Fibroblast of lung (primary cell): ENCODE data around the gene GAB1. TPM values are rescaled to one million over a fixed set of nuclear protein-coding genes. Genes with fewer than 3 reads are reported as not detected.

Experiments used
- DNase-seq, 2 donors: peaks; one replicate each; pipeline versions ENCODE4 v3.0.0 to v3.0.0-alpha.2; 2010; ENCODE audit warnings: low read depth in 2 of 2
- H2AFZ ChIP-seq: 2 replicates; pipeline ENCODE4 v1.5.1; 2012; ENCODE audit warnings: low read length, control low read depth, inconsistent platforms
- H3K27ac ChIP-seq: 2 replicates; pipeline ENCODE4 v1.5.1; 2011; ENCODE audit warnings: low read length, control low read depth; ENCODE audit not compliant: insufficient read depth
- H3K27me3 ChIP-seq: 2 replicates; pipeline ENCODE4 v1.5.1; 2011; ENCODE audit warnings: mild to moderate bottlenecking, low read length; ENCODE audit not compliant: control insufficient read depth, insufficient read depth
- H3K36me3 ChIP-seq: 2 replicates; pipeline ENCODE4 v1.5.1; 2011; ENCODE audit warnings: low read length; ENCODE audit not compliant: control insufficient read depth, insufficient read depth
- H3K4me1 ChIP-seq: 2 replicates; pipeline ENCODE4 v1.5.1; 2011; ENCODE audit warnings: low read length; ENCODE audit not compliant: control insufficient read depth, insufficient read depth; ENCODE audit errors: extremely low read depth
- H3K4me2 ChIP-seq: 2 replicates; pipeline ENCODE4 v1.5.1; 2011; ENCODE audit warnings: low read length, control low read depth; ENCODE audit not compliant: insufficient read depth; ENCODE audit errors: extremely low read depth
- H3K4me3 ChIP-seq, 4 experiments: fragments of 200-600 bp in 1 of 4; sonication (generic) in 1 of 4; replicated peaks in 1 of 4; 2 replicates each; pipeline ENCODE4 v1.5.1; 2011 to 2016; ENCODE audit warnings: low read length in 4 of 4, low read depth in 3 of 4, mild to moderate bottlenecking in 3 of 4, control low read depth in 2 of 4, inconsistent platforms in 1 of 4, mixed read lengths in 1 of 4; ENCODE audit not compliant: insufficient read depth in 1 of 4; ENCODE audit errors: control extremely low read depth in 1 of 4
- H3K79me2 ChIP-seq: 2 replicates; pipeline ENCODE4 v1.5.1; 2012; ENCODE audit warnings: mild to moderate bottlenecking, low read length, inconsistent platforms; ENCODE audit not compliant: control insufficient read depth, insufficient read depth
- H3K9ac ChIP-seq: 2 replicates; pipeline ENCODE4 v1.5.1; 2011; ENCODE audit warnings: mild to moderate bottlenecking, low read length, control low read depth; ENCODE audit not compliant: insufficient read depth
- H3K9me3 ChIP-seq: 2 replicates; pipeline ENCODE4 v1.5.1; 2012; ENCODE audit warnings: low read depth, low read length; ENCODE audit not compliant: control insufficient read depth, insufficient read depth
- H4K20me1 ChIP-seq: 2 replicates; pipeline ENCODE4 v1.5.1; 2011; ENCODE audit warnings: low read length; ENCODE audit not compliant: control insufficient read depth, insufficient read depth; ENCODE audit errors: extremely low read depth
- EZH2 ChIP-seq: IDR thresholded peaks from 2 replicates; pipeline ENCODE4 v1.5.1; 2012; ENCODE audit warnings: low read length, control low read depth, mild to moderate bottlenecking; ENCODE audit errors: missing control alignments
- polyA minus RNA-seq: library from RNA; depleted of rRNA, polyadenylated mRNA; stranded (reverse); fragments of >200 nt; gene quantifications from 2 replicates; pipeline ENCODE4 v1.2.3, GENCODE V29; 2011; ENCODE audit warnings: low replicate concordance
- polyA plus RNA-seq, 2 donors: library from polyadenylated mRNA; depleted of rRNA in 1 of 2; stranded (reverse) in 1 of 2; unstranded in 1 of 2; fragments of >200 nt; gene quantifications; 2 replicates each; pipeline ENCODE4 v1.2.1, GENCODE V29; 2011 to 2012; ENCODE audit warnings: missing spikeins in 1 of 2
- total RNA-seq: library from RNA; depleted of rRNA; stranded (reverse); fragments of >200 nt; gene quantifications from 2 replicates; pipeline ENCODE4 v1.2.1, GENCODE V29; 2014
- TF ChIP-seq, protein P1 (sequence below), 2 donors: IDR thresholded peaks in 1 of 2; conservative IDR thresholded peaks in 1 of 2; 1 replicate in 1 of 2; 2 replicates in 1 of 2; pipeline ENCODE4 v1.5.1; 2011 to 2012; ENCODE audit warnings: low read length in 2 of 2, control low read depth in 1 of 2, inconsistent platforms in 1 of 2, low read depth in 1 of 2, mild to moderate bottlenecking in 1 of 2

The GAB1 gene
- total RNA-seq (8.5 and 10.6 TPM in 2 replicates), polyA plus RNA-seq (13.7 and 18.0 TPM in 2 replicates), polyA minus RNA-seq (4.3 and 10.0 TPM in 2 replicates)
- polyA plus RNA-seq (2012) = 8.5 and 13.5 TPM in 2 replicates

DNA sequence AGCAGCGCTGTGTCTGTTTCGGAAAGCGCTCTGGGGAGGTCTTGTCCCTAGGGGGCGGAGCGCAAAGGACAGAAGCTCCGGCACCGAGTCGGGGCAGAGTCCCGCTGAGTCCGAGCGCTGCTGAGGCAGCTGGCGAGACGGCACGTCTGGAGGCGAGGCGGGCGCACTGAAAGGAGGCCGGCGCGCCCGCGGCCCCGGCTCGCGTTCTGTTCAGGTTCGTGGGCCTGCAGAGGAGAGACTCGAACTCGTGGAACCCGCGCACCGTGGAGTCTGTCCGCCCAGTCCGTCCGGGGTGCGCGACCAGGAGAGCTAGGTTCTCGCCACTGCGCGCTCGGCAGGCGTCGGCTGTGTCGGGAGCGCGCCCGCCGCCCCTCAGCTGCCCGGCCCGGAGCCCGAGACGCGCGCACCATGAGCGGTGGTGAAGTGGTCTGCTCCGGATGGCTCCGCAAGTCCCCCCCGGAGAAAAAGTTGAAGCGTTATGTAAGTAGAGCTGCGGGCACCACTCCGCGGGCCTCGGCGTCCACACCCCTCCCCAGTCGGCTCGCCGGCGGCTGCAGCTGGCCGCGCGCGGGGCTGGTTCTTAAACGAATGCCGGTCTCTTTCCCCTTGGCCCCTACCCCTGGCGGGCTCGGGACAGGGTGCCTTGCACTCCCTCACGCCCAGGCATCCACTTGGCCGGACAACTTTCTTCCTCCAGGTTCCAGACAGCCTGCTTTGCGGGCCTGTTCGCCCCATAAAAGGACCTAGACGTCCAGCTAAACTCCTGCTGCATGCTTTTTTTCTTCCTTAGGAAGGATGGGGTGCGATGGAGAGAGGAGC is at the start of gene GAB1:
GAB1 (plus strand) TSS at position 96 of the 819 bp plus-strand sequence; CDS start at position 409, 313 bp downstream.
- H3K4me3 ChIP-seq = peak within 1 kb of the TSS; percentile 49 to 93 (median 87)
- peaks cover 26% of the 10 kb centered on the region for H3K79me2 ChIP-seq
- H3K4me2 ChIP-seq = peak within 1 kb of the TSS; percentile 92
- H3K27ac ChIP-seq = peak within 1 kb of the TSS; percentile 72
- H3K9me3 ChIP-seq = no peaks in the 10 kb centered on the region
- no peaks in the 10 kb centered on the region for H3K27me3 ChIP-seq
- H3K4me1 ChIP-seq = peaks cover 2% of the 10 kb centered on the region
- H3K36me3 ChIP-seq = no peaks in the 10 kb centered on the region
- peak within 1 kb of the TSS; percentile 70 for H2AFZ ChIP-seq
- TF ChIP-seq, protein P1, sequence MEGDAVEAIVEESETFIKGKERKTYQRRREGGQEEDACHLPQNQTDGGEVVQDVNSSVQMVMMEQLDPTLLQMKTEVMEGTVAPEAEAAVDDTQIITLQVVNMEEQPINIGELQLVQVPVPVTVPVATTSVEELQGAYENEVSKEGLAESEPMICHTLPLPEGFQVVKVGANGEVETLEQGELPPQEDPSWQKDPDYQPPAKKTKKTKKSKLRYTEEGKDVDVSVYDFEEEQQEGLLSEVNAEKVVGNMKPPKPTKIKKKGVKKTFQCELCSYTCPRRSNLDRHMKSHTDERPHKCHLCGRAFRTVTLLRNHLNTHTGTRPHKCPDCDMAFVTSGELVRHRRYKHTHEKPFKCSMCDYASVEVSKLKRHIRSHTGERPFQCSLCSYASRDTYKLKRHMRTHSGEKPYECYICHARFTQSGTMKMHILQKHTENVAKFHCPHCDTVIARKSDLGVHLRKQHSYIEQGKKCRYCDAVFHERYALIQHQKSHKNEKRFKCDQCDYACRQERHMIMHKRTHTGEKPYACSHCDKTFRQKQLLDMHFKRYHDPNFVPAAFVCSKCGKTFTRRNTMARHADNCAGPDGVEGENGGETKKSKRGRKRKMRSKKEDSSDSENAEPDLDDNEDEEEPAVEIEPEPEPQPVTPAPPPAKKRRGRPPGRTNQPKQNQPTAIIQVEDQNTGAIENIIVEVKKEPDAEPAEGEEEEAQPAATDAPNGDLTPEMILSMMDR (conservative IDR thresholded peaks at IDR 0.05 in 1 of 2, IDR thresholded peaks at IDR 0.05 in 1 of 2; ENCODE audit: low read depth in 1 of 2, low read length in 2 of 2) = peak in 1 of 2 donors; percentile 19
- no peak for TF ChIP-seq EZH2
- peak; percentile 83 to 85 for DNase-seq
- peak within 1 kb of the TSS; percentile 76 for H3K9ac ChIP-seq
- no peaks in the 10 kb centered on the region for H4K20me1 ChIP-seq

DNA sequence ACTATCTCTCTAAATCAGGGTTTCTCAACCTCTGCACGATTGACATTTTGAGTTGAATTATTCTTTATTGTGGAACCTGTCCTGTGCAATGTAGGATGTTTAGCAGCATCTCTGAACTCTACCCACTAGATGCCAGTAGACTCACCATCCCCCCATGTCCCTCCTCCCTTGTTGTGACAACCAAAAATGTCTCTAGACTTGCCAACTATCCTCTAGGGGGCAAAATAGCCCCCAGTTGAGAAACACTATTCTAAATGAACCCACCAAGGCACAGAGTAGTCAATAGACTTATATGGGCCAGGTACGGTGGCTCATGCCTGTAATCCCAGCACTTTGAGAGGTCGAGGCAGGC is 49.1 kb upstream of the GAB1 start:
- Histone ChIP-seq H3K27ac (peak overlapping the region; percentile 37), H2AFZ (peak overlapping the region; percentile 61), H3K27me3 (no peaks in the 10 kb centered on the region), H4K20me1 (no peaks in the 10 kb centered on the region), H3K4me2 (no peak overlapping the region), H3K4me3 (no peak overlapping the region), H3K9me3 (no peaks in the 10 kb centered on the region), H3K79me2 (no peaks in the 10 kb centered on the region), H3K9ac (no peak overlapping the region), H3K4me1 (peaks cover 11% of the 10 kb centered on the region), H3K36me3 (no peaks in the 10 kb centered on the region)
- TF ChIP-seq, protein P1 (conservative IDR thresholded peaks at IDR 0.05 in 1 of 2, IDR thresholded peaks at IDR 0.05 in 1 of 2; ENCODE audit: low read depth in 1 of 2, low read length in 2 of 2) = no peak
- no peak for TF ChIP-seq EZH2
- no peak for DNase-seq

DNA sequence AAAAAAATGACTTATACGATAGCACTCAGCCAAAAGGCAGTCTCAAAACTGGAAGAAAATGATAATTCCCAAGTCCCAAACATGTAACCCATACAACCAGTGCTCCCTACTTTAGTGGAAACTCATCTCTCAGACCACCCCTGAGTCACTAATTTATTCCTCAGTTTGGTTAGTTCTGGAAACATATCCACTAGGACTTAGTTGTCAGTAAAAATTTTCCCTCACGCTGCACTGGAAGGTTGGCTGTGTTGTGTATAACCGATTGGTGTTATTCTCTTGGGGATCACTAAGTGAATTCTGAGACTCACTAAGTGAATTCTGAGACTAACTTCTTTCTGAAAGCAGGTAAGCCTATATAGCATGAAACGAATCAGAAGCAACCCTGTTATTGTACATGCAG is 48.5 kb upstream of the GAB1 start:
- H3K27me3 ChIP-seq = no peaks in the 10 kb centered on the region
- H4K20me1 ChIP-seq = no peaks in the 10 kb centered on the region
- H2AFZ ChIP-seq = no peak overlapping the region
- TF ChIP-seq, protein P1 (conservative IDR thresholded peaks at IDR 0.05 in 1 of 2, IDR thresholded peaks at IDR 0.05 in 1 of 2; ENCODE audit: low read depth in 1 of 2, low read length in 2 of 2) = no peak
- TF ChIP-seq EZH2 = no peak
- H3K4me2 ChIP-seq = no peak overlapping the region
- H3K9ac ChIP-seq = no peak overlapping the region
- no peaks in the 10 kb centered on the region for H3K36me3 ChIP-seq
- H3K4me3 ChIP-seq = no peak overlapping the region
- no peaks in the 10 kb centered on the region for H3K79me2 ChIP-seq
- no peaks in the 10 kb centered on the region for H3K9me3 ChIP-seq
- DNase-seq = no peak
- peaks cover 11% of the 10 kb centered on the region for H3K4me1 ChIP-seq
- no peak overlapping the region for H3K27ac ChIP-seq
